GM06990 (cell line): ENCODE results near the gene TRIM44.

Source experiments
- DNase-seq: peaks from one replicate; pipeline ENCODE4 v3.0.0-alpha.2; 2011; ENCODE audit not compliant: insufficient read length; ENCODE audit errors: extremely low read depth
- H3K27me3 ChIP-seq: replicated peaks from 2 replicates; pipeline ENCODE4 v1.6.0; 2011; ENCODE audit warnings: low read length; ENCODE audit not compliant: control insufficient read depth, insufficient read depth
- H3K36me3 ChIP-seq: 2 replicates; pipeline ENCODE4 v1.5.1; 2011; ENCODE audit warnings: low read length; ENCODE audit not compliant: control insufficient read depth, insufficient read depth
- H3K4me3 ChIP-seq: replicated peaks from 2 replicates; pipeline ENCODE4 v1.5.1; 2011; ENCODE audit warnings: low read depth, mild to moderate bottlenecking, control low read depth, low read length
- TF ChIP-seq, protein P1 (sequence below): IDR thresholded peaks from 2 replicates; pipeline ENCODE4 v1.5.1; 2011; ENCODE audit warnings: low read length, control low read depth, mild to moderate bottlenecking, inconsistent platforms; ENCODE audit not compliant: insufficient read depth, poor library complexity, severe bottlenecking

Gene TRIM44

DNA sequence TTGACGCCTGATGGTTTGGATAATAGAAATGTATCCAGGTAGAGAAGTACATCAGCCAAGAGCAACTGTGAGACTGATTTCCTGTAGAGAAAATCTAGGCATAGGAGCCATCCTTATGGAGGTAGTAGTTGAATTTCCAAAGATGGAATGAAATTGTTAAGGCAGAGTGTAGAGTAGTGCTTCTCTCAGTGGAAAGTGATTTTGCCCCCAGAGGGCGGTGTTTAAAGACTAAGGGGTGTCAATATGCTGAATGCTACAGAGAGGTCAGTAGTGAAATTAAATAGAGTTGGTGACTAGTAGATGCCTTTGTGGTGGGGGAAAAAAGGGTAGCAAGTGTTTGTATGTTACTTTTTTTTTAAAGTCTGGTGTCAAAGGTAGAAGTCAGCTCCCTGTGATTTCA lies 54.5 kb downstream of the TRIM44 start:
- Histone ChIP-seq H3K27me3 (no peaks in the 10 kb centered on the region), H3K4me3 (no peak overlapping the region), H3K36me3 (no peaks in the 10 kb centered on the region)
- TF ChIP-seq, protein P1, sequence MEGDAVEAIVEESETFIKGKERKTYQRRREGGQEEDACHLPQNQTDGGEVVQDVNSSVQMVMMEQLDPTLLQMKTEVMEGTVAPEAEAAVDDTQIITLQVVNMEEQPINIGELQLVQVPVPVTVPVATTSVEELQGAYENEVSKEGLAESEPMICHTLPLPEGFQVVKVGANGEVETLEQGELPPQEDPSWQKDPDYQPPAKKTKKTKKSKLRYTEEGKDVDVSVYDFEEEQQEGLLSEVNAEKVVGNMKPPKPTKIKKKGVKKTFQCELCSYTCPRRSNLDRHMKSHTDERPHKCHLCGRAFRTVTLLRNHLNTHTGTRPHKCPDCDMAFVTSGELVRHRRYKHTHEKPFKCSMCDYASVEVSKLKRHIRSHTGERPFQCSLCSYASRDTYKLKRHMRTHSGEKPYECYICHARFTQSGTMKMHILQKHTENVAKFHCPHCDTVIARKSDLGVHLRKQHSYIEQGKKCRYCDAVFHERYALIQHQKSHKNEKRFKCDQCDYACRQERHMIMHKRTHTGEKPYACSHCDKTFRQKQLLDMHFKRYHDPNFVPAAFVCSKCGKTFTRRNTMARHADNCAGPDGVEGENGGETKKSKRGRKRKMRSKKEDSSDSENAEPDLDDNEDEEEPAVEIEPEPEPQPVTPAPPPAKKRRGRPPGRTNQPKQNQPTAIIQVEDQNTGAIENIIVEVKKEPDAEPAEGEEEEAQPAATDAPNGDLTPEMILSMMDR = peak; percentile 21
- DNase-seq = no peak

DNA sequence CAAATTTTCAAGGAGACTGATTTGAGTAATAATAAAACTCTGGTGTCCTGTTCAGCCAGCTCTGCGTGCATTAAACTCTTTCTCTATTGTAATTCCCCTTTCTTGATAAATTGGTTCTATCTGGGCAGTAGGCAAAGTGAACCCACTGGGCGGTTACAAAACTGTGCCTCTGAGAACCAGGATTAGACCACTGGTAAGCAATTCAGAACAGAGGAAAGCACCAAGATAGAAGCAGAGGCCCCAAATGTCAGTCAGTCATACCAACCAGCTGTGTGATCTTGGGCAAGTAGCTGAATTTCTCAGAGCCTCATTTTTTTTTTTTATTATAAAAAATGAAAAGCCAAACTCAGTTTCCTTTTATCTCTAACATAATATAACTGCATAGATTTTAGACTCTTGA lies 54.9 kb downstream of the TRIM44 start:
- no peak overlapping the region for H3K4me3 ChIP-seq
- no peaks in the 10 kb centered on the region for H3K27me3 ChIP-seq
- TF ChIP-seq, protein P1 = no peak
- no peak for DNase-seq
- H3K36me3 ChIP-seq = no peaks in the 10 kb centered on the region

DNA sequence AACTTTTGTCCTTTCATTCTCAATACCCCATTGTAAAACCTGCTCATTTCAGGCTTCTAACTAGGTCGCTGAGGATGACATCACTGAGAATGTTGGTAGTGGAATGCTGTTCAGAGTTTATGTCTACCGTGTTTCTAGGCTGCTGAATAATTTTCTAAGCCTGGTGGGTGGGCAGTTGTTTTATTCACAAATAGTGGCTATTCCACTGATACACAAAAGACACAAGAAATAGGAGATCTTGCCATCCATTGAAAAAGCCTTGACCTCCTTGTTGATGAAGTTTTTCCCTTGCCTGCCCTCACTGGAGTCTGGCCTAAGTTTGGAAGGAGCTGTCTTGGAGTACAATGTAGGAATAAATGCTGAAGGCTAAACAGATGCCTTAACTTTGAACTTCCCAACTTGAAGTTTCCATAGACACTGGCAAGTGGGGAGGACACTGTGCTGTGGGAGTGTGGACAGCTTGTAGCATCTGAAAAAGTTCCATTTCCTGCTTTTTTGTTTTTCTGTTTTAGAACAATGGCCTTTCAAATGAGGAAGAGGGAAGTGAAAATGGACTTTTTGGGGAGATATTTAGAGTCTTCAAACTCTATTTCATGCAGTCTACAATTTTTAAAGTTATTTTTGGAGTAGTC lies 59.2 kb downstream of the TRIM44 start:
- Histone ChIP-seq H3K27me3 (no peaks in the 10 kb centered on the region), H3K36me3 (no peaks in the 10 kb centered on the region), H3K4me3 (no peak overlapping the region)
- TF ChIP-seq, protein P1 = no peak
- DNase-seq = peak; percentile 59

DNA sequence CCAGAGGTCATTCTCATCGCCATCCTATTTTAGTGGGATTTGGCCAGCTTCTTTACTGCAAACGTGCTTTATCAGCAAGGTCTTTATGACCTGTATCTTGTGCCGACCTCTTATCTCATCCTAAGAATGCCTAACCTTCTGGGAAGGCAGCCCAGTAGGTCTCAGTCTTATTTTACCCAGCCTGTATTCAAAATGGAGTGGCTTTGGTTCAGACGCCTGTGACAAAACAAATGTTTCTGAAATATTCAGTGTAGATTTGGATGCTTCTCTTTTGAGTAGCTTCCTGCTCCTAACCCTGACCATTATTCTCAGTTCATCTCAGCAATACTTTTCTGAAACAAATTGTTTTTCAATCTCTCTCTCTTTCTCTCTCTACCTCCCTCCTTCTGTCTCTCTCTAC lies 60.1 kb downstream of the TRIM44 start:
- H3K4me3 ChIP-seq = no peak overlapping the region
- no peak for DNase-seq
- TF ChIP-seq, protein P1 = no peak
- no peaks in the 10 kb centered on the region for H3K27me3 ChIP-seq
- no peaks in the 10 kb centered on the region; the same call in none of the 2 replicates for H3K36me3 ChIP-seq

DNA sequence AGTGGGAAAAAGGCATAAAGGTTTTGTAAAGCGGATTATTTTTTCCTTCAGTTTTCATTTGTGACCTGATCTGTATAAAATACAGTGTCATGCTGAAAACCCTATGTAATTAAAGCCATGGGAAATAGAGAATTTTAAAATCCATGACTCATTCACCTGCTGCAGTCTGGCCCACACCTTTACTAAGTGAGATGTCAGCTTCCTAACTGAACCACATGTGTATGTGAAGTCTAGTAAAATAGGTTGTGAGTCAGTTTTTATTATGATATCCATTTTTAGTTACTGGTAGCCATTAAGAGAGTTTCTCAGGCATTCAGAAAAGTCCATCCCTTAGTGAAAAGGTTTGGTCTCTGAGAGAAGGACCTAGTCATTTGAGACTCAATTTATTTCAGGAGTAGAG lies 60.9 kb downstream of the TRIM44 start:
- TF ChIP-seq, protein P1 = no peak
- Histone ChIP-seq H3K4me3 (no peak overlapping the region), H3K27me3 (no peaks in the 10 kb centered on the region), H3K36me3 (no peaks in the 10 kb centered on the region; the same call in none of the 2 replicates)
- no peak for DNase-seq

DNA sequence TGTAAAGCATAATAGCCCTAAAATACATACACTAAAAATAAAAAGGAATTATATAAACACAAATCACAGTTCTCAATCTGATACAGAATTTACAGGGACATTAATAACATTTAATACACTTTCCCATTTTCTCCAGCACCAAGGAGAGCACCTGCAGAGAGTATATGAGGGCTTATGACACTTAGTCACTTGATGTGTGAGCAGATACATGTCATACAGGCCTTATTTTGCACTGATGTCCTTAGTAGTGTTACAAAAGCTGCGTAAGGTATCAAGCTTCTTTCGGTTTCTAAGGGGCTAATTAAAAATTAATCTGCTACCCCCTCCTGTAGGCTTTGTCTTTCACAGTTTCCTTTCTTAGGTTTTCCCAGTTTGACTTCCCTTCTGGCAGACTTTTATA lies 61.3 kb downstream of the TRIM44 start:
- no peaks in the 10 kb centered on the region; the same call in none of the 2 replicates for H3K36me3 ChIP-seq
- no peak overlapping the region for H3K4me3 ChIP-seq
- TF ChIP-seq, protein P1 = no peak
- DNase-seq = no peak
- no peaks in the 10 kb centered on the region for H3K27me3 ChIP-seq
